DMS53 (cell line): ENCODE results near the gene C5orf22.

Experiments used
- DNase-seq: peaks from one replicate; lab custom pipeline; 2025; lab: John Stamatoyannopoulos, UW

The C5orf22 gene

DNA sequence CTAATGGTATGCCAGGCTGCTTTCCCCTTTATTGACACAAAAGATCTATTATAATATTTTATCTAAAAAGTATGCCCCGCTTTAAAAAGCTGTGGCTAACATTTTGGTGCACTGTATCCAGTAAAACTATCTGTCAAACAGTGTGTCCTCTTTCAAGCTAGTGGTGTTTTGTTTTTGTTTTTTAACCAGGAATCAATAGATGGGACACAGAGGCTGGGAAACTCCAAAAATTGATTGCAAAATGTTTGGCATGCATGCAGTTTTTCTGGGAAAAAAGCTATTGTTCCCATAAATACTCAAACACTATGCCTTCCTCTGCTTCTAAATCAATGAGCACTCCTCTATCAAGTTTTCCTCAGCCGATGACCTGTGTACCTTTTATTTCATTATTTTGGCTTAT lies 72.5 kb downstream of the C5orf22 start:
- DNase-seq: no peak
